BE2C (cell line): ENCODE measurements around the gene TMEM87B.

Experiments
- DNase-seq: peaks from one replicate; pipeline ENCODE4 v3.0.0-alpha.2; 2020
- H3K27me3 ChIP-seq: fragments of 250-450 bp; sonication (Bioruptor Pico); 2 replicates; pipeline ENCODE4 v1.5.1; 2020; ENCODE audit warnings: mild to moderate bottlenecking
- H3K36me3 ChIP-seq: fragments of 250-450 bp; sonication (Bioruptor Pico); 2 replicates; pipeline ENCODE4 v1.5.1; 2020; ENCODE audit warnings: mild to moderate bottlenecking
- H3K4me1 ChIP-seq: fragments of 250-450 bp; sonication (Bioruptor Pico); 2 replicates; pipeline ENCODE4 v1.5.1; 2020
- H3K4me3 ChIP-seq: 2 replicates; pipeline ENCODE4 v1.5.1; 2011; ENCODE audit warnings: low read depth, low read length
- H3K9me3 ChIP-seq: fragments of 250-450 bp; sonication (Bioruptor Pico); 2 replicates; pipeline ENCODE4 v1.5.1; 2020
- CTCF ChIP-seq: IDR thresholded peaks from 2 replicates; pipeline ENCODE4 v1.5.1; 2012; ENCODE audit warnings: mild to moderate bottlenecking, low read depth, low read length

Gene TMEM87B

GRCh38 chr2:112141626-112142007 is 86.5 kb downstream of the TMEM87B start:
- Histone ChIP-seq H3K27me3 (peaks cover 6% of the 10 kb centered on the region; the same call in 1 of the 2 replicates), H3K4me1 (no peaks in the 10 kb centered on the region), H3K36me3 (no peaks in the 10 kb centered on the region), H3K9me3 (no peaks in the 10 kb centered on the region), H3K4me3 (no peak overlapping the region)
- no peak for TF ChIP-seq CTCF
- DNase-seq, result no peak

DNA sequence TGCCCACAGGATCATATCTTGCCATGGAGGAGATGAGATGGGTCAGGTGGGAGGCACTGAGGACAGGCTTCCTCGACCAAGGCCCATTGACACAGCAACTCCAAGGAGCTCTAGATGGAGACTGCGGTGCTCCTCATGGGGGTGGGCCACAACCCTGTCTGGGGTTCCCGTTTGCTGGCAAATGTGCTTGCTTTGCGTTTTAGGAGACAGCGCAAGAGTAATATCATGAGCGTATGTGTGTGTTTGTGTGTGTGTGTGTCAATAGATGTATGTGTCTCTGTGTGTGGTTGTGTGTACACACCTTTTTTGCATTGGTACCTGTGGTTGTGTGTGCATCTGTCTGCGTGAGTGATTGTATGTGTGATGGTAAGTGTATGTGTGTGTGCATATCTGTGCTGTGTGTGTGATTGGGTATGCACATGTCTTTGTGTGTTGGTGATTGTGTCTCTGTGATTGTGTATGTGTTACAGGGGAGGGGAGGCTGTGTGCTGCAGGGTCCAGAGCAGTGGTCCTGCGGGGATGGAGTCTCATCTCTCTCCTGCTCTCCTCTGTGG is 87.5 kb downstream of the TMEM87B start:
- no peak for TF ChIP-seq CTCF
- DNase-seq, result no peak
- Histone ChIP-seq H3K27me3 (peaks cover 5% of the 10 kb centered on the region; the same call in 1 of the 2 replicates), H3K36me3 (no peaks in the 10 kb centered on the region), H3K4me3 (no peak overlapping the region), H3K9me3 (no peaks in the 10 kb centered on the region), H3K4me1 (no peaks in the 10 kb centered on the region)

DNA sequence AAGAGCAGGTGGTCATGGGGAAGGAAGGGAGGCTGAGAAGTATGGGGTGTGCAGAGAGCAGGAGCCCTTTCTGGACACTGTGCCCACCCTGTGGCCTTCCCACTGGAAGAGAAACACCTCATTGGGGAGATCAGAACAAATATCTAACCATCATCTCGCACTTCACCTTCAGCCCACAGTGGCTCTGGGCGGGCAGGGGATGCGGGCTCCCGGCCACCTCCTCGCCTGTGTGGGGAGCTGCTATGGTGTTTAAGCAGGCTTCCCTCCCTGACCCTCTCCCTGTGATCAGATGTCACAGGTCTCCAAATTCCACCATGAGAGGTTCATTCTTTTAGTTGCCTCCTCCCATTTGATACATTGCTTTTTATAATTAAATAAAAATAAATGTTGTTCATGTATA is 88.1 kb downstream of the TMEM87B start:
- no peak for DNase-seq
- H3K36me3 ChIP-seq, result no peaks in the 10 kb centered on the region
- no peaks in the 10 kb centered on the region for H3K27me3 ChIP-seq
- H3K4me1 ChIP-seq, result no peaks in the 10 kb centered on the region
- no peaks in the 10 kb centered on the region for H3K9me3 ChIP-seq
- no peak overlapping the region for H3K4me3 ChIP-seq
- TF ChIP-seq CTCF, result no peak

GRCh38 chr2:112144966-112145365 is 89.9 kb downstream of the TMEM87B start:
- Histone ChIP-seq H3K27me3 (no peaks in the 10 kb centered on the region), H3K4me1 (no peaks in the 10 kb centered on the region), H3K9me3 (no peaks in the 10 kb centered on the region), H3K36me3 (no peaks in the 10 kb centered on the region), H3K4me3 (no peak overlapping the region)
- DNase-seq, result no peak
- no peak for TF ChIP-seq CTCF

DNA sequence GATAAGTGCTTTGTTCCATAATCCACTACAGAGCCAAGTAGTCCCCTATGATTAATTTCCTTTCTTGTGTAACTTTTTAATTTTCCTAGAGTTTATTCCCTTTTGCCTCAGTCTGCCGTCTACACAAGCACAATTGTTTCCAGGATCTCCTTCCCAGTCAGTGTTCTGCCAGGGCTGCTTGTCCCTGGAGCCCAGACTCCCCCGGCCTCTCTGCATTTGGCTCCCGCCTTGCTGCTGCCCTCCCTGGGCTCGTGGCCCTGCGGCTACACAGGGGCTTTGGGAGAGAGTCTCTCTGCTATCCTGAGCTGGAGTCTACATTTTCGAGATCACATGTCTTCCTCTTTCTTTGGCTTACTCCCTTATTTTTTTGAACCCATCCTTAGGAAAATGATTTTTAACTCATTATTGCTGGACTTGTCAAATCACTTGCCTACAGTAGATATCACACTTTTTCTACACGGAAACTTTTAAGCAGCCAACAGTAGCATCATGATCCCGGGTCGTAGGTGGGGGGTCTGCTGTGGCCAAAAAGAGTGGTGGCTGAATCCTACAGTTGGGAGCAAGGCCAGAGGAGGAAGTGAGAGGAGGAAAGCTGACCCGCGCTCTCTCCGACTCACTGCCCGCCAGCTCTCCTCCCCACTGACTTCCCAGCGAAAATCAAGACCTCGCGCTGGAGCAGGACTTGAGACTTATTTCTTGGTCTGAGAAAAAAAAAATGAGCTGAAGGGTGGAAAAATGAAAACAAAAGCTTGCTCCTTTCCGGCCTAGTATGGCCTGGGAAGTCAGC is 92.5 kb downstream of the TMEM87B start:
- Histone ChIP-seq H3K9me3 (no peaks in the 10 kb centered on the region), H3K4me3 (no peak overlapping the region), H3K27me3 (no peaks in the 10 kb centered on the region), H3K4me1 (no peaks in the 10 kb centered on the region), H3K36me3 (no peaks in the 10 kb centered on the region)
- TF ChIP-seq CTCF, result no peak
- no peak for DNase-seq

DNA sequence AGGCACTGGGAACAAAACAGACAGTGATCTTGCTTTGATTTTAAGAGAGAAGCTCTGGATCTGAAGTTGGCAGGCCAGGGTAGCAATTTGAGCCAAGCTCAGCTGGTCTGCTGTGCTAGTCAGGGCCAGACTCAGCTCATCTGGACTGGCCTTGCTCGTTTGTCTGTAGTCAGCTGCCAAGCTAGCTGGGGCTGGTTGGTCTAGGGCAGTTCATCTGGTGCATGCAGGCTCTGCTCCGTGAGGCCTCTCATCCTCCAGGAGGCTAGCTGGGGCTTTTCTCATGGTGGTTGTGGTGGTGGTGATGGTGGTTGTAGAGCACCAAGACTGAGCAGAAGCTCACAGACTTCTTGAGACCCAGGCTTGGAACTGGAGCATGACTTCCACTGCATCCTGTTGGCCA is 93.4 kb downstream of the TMEM87B start:
- no peaks in the 10 kb centered on the region for H3K27me3 ChIP-seq
- H3K9me3 ChIP-seq, result no peaks in the 10 kb centered on the region
- H3K4me3 ChIP-seq, result no peak overlapping the region
- H3K4me1 ChIP-seq, result no peaks in the 10 kb centered on the region
- no peaks in the 10 kb centered on the region for H3K36me3 ChIP-seq
- no peak for TF ChIP-seq CTCF
- no peak for DNase-seq
